ENCODE results near the gene GNB5. TPM values are rescaled to one million over a fixed set of nuclear protein-coding genes. Genes with fewer than 3 reads are reported as not detected.

The GNB5 gene
- total and polyA plus RNA-seq, 2 of the 13 experiments (the other 11 are each of a cell fraction or from before 2014, with no cell fraction given): 13.7 to 14.4 TPM

DNA sequence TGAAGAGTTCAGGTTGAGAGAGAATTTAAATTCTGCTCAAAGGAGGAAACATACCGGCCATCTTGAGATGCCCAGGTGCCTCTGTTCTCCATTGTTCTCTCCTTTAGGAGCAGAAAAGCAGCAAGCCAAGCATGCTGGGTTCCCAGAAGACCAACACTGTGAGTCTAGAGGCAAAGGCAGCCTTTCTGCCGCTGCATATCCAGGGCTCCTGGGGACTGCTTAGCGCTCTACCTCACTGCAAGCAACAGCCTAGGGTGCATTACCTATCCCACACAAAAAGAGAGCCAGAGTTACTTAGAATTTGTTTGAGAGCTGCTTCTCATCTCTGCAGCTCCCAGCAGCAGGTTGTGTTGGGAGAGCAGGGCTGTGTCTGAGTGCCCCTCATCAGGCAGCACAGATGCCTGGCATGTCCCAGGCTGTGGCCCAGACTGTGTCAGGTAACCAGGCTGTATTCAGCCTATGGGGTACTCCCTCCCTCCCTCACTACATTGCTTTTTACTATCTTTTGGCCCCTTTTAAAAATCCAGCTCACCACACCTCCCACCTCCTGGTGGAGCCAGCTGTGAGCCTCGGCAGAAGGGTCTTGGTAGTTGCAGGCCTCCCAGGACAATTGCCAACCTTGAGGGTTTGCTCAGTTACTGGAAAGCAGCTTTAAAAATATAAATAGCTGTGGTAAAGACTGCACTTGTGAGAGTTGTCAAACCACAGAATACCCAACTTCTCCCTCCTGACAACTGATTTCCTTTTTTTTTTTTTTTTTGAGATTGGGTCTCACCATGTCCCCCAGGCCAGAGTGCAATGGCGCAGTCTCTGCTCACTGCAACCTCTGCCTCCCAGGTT, 108.8 kb downstream of the GNB5 start:
- ChIA-PET CTCF (ENCODE audit: low intra/inter-chr PET ratio, low total read pairs) (no interaction called here), POLR2A (no interaction called here)
- Histone ChIP-seq H4K20me1 (ENCODE audit: insufficient read depth, low read length) (no peaks in the 10 kb centered on the region), H3K9me3 (ENCODE audit: low read length) (peaks cover 15% of the 10 kb centered on the region), H3K27me3 (ENCODE audit: control insufficient read depth in 1 of 2, insufficient read depth in 2 of 2, low read length in 2 of 2) (no peaks in the 10 kb centered on the region; a peak in 1 of 5 replicates), H3K27ac (ENCODE audit: extremely low read length, insufficient read depth, low read length) (no peak overlapping the region), H3K79me2 (ENCODE audit: insufficient read depth, low read length) (no peaks in the 10 kb centered on the region), H3K9ac (ENCODE audit: insufficient read depth, low read depth, low read length) (no peak overlapping the region), H3K4me1 (ENCODE audit: insufficient read depth, low read length) (peaks cover 22% of the 10 kb centered on the region), H3K4me2 (ENCODE audit: low read depth, low read length) (no peak overlapping the region), H2AFZ (ENCODE audit: low read length) (no peak overlapping the region), H3K4me3 (replicated peaks in 1 of 3; ENCODE audit: insufficient read depth in 1 of 3, low read depth in 2 of 3, low read length in 3 of 3) (no peak overlapping the region), H3K36me3 (replicated peaks in 1 of 2; ENCODE audit: control insufficient read depth in 1 of 2, insufficient read depth in 2 of 2, low read length in 2 of 2) (no peaks in the 10 kb centered on the region)
- no TSS peak for BruUV-seq (replicated peaks)
- no peak for FAIRE-seq
- TF ChIP-seq ZNF30 (CRISPR knock-in tag; IDR thresholded peaks at IDR 0.05) (no peak), RXRB (CRISPR knock-in tag; IDR thresholded peaks at IDR 0.05; ENCODE audit: borderline replicate concordance) (no peak), NFYB (CRISPR knock-in tag; IDR thresholded peaks at IDR 0.05) (no peak), HIVEP1 (CRISPR knock-in tag; IDR thresholded peaks at IDR 0.05) (no peak), ZFP90 (CRISPR knock-in tag; IDR thresholded peaks at IDR 0.05; ENCODE audit: borderline replicate concordance) (no peak), ZNF501 (CRISPR knock-in tag; IDR thresholded peaks at IDR 0.05) (no peak), NFE2L1 (CRISPR knock-in tag; IDR thresholded peaks at IDR 0.05; ENCODE audit: borderline replicate concordance) (no peak)
- TF ChIP-seq, protein P1, sequence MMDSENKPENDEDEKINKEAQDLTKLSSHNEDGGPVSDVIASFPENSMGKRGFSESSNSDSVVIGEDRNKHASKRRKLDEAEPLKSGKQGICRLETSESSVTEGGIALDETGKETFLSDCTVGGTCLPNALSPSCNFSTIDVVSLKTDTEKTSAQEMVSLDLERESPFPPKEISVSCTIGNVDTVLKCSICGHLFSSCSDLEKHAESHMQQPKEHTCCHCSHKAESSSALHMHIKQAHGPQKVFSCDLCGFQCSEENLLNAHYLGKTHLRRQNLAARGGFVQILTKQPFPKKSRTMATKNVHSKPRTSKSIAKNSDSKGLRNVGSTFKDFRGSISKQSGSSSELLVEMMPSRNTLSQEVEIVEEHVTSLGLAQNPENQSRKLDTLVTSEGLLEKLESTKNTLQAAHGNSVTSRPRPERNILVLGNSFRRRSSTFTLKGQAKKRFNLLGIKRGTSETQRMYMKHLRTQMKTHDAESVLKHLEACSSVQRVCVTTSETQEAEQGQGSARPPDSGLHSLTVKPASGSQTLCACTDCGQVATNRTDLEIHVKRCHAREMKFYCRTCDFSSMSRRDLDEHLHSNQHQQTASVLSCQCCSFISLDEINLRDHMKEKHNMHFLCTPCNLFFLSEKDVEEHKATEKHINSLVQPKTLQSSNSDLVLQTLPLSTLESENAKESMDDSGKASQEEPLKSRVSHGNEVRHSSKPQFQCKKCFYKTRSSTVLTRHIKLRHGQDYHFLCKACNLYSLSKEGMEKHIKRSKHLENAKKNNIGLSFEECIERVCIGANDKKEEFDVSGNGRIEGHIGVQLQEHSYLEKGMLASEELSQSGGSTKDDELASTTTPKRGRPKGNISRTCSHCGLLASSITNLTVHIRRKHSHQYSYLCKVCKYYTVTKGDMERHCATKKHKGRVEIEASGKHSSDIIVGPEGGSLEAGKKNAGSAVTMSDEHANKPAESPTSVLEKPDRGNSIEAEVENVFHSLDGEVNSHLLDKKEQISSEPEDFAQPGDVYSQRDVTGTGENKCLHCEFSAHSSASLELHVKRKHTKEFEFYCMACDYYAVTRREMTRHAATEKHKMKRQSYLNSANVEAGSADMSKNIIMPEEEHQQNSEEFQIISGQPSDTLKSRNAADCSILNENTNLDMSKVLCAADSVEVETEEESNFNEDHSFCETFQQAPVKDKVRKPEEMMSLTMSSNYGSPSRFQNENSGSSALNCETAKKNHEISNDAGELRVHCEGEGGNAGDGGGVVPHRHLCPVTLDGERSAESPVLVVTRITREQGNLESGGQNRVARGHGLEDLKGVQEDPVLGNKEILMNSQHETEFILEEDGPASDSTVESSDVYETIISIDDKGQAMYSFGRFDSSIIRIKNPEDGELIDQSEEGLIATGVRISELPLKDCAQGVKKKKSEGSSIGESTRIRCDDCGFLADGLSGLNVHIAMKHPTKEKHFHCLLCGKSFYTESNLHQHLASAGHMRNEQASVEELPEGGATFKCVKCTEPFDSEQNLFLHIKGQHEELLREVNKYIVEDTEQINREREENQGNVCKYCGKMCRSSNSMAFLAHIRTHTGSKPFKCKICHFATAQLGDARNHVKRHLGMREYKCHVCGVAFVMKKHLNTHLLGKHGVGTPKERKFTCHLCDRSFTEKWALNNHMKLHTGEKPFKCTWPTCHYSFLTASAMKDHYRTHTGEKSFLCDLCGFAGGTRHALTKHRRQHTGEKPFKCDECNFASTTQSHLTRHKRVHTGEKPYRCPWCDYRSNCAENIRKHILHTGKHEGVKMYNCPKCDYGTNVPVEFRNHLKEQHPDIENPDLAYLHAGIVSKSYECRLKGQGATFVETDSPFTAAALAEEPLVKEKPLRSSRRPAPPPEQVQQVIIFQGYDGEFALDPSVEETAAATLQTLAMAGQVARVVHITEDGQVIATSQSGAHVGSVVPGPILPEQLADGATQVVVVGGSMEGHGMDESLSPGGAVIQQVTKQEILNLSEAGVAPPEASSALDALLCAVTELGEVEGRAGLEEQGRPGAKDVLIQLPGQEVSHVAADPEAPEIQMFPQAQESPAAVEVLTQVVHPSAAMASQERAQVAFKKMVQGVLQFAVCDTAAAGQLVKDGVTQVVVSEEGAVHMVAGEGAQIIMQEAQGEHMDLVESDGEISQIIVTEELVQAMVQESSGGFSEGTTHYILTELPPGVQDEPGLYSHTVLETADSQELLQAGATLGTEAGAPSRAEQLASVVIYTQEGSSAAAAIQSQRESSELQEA (CRISPR knock-in tag; IDR thresholded peaks at IDR 0.05; ENCODE audit: not compliant biosample characterization): no peak
- TF ChIP-seq, protein P2, sequence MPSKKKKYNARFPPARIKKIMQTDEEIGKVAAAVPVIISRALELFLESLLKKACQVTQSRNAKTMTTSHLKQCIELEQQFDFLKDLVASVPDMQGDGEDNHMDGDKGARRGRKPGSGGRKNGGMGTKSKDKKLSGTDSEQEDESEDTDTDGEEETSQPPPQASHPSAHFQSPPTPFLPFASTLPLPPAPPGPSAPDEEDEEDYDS (CRISPR knock-in tag; IDR thresholded peaks at IDR 0.05): no peak
- TF ChIP-seq, protein P3, sequence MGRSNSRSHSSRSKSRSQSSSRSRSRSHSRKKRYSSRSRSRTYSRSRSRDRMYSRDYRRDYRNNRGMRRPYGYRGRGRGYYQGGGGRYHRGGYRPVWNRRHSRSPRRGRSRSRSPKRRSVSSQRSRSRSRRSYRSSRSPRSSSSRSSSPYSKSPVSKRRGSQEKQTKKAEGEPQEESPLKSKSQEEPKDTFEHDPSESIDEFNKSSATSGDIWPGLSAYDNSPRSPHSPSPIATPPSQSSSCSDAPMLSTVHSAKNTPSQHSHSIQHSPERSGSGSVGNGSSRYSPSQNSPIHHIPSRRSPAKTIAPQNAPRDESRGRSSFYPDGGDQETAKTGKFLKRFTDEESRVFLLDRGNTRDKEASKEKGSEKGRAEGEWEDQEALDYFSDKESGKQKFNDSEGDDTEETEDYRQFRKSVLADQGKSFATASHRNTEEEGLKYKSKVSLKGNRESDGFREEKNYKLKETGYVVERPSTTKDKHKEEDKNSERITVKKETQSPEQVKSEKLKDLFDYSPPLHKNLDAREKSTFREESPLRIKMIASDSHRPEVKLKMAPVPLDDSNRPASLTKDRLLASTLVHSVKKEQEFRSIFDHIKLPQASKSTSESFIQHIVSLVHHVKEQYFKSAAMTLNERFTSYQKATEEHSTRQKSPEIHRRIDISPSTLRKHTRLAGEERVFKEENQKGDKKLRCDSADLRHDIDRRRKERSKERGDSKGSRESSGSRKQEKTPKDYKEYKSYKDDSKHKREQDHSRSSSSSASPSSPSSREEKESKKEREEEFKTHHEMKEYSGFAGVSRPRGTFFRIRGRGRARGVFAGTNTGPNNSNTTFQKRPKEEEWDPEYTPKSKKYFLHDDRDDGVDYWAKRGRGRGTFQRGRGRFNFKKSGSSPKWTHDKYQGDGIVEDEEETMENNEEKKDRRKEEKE (IDR thresholded peaks at IDR 0.05): no peak
- in situ Hi-C loops (cut with HindIII; ENCODE audit: extremely low pct_ligation_motif_present, low pct_unique_long_range_greater_than_20kb): no loop called here
- intact Hi-C loops (cut with micrococcal nuclease; ENCODE audit: unreplicated experiment): no loop called here
- no peak for ATAC-seq
- DNase-seq (ENCODE audit: low spot score): no peak
- 71% methylated on average over 4 of the region's 5 CpGs for WGBS (ENCODE audit: low lambda C conversion rate)

Data from HepG2 (cell line).